ENCODE measurements around the gene ENDOD1. TPM values are rescaled to one million over a fixed set of nuclear protein-coding genes. Genes with fewer than 3 reads are reported as not detected.

ENDOD1 gene
- total RNA-seq, 2 experiments from 2014 or later, result 23.8 TPM

DNA sequence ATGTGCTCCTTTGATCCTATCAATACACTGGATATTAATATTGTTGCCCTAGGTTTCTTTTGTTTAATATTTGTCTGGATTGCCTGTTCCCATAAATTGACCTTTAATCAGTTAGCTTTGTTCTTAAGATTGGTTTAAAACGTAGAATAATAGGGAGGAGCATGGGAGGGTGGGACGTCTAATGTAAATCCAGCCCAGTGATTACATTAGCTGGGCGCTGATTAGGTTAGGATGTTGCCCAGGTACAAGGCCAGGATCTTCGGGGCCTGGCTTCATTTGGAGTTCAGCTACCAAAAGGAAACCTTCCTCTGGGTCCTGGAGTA is 23.0 kb upstream of the ENDOD1 start, which contains the start of gene SRSF8:
TSS of gene SRSF8 (plus strand) at position 204 of the 323 bp plus-strand sequence. CDS start 308 bp downstream, outside the sequence.
- POLR2A ChIA-PET, result interaction anchor here (0.6 to 4.4 kb wide), 13 partner anchors 21 to 1323 kb away, joined by 3 to 152 read pairs (median 8); partner anchors contain the start of genes ANKRD49, CCDC82, CEP57 and CWC15
- Mint-ChIP-seq H3K4me1 (peaks cover 15% of the 10 kb centered on the region), H3K27me3 (peaks cover 13% of the 10 kb centered on the region), H3K4me3 (peak within 1 kb of the TSS; percentile 88), H3K27ac (peak within 1 kb of the TSS; percentile 92), H3K9me3 (no peaks in the 10 kb centered on the region), H3K36me3 (peaks cover 9% of the 10 kb centered on the region)
- ATAC-seq (ENCODE audit: low read depth) (peak; percentile 6), DNase-seq (no peak)

- ATAC-seq (ENCODE audit: low read depth) (peak; percentile 71), DNase-seq (peak; percentile 82)
- Mint-ChIP-seq H3K4me1 (peaks cover 15% of the 10 kb centered on the region), H3K27me3 (peaks cover 7% of the 10 kb centered on the region), H3K9me3 (no peaks in the 10 kb centered on the region), H3K4me3 (peak overlapping the region; percentile 88), H3K36me3 (peaks cover 9% of the 10 kb centered on the region), H3K27ac (peak overlapping the region; percentile 92)
- POLR2A ChIA-PET, result interaction anchor here (0.7 to 4.4 kb wide), 20 partner anchors 15 to 1322 kb away, joined by 3 to 152 read pairs (median 6); partner anchors contain the start of genes ANKRD49, CCDC82, CEP57 and CWC15
These were observed 22.4 kb upstream of the ENDOD1 start for GRCh38 chr11:95067039-95067840.

- H3K27me3 Mint-ChIP-seq, result peaks cover 5% of the 10 kb centered on the region
- DNase-seq (no peak), ATAC-seq (ENCODE audit: low read depth) (no peak)
- H3K9me3 Mint-ChIP-seq, result no peaks in the 10 kb centered on the region
- H3K4me3 Mint-ChIP-seq, result peak overlapping the region; percentile 88
- H3K4me1 Mint-ChIP-seq, result peaks cover 15% of the 10 kb centered on the region
- peak overlapping the region; percentile 92 for H3K27ac Mint-ChIP-seq
- POLR2A ChIA-PET, result interaction anchor here (0.7 to 4.4 kb wide), 18 partner anchors 14 to 1322 kb away, joined by 3 to 152 read pairs (median 6); partner anchors contain the start of genes ANKRD49, CCDC82, CEP57 and CWC15
- peaks cover 9% of the 10 kb centered on the region for H3K36me3 Mint-ChIP-seq
These were observed 21.8 kb upstream of the ENDOD1 start for GRCh38 chr11:95067841-95068219.

DNA sequence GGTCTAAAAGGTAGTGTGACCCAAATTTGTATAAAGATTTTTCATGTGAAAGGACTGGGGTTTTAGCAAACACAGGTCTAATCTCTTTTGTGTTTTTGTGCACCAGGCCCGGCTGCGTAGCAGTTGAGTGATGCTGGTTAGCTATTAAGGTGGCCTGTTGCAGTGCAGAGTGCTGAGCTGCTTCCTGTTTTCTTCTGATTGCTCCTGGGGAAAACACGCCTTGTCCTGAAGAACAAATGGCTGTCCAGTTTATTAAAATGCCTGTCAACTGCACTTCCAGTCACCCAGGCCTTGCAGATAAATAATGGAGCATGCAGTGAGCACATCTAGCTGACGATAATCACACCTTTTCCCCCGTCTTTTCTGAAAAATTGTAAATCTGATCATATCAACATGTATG is 21.1 kb upstream of the ENDOD1 start:
- H3K27ac Mint-ChIP-seq, result peak overlapping the region; percentile 92
- POLR2A ChIA-PET, result interaction anchor here (0.7 to 4.4 kb wide), 10 partner anchors 22 to 1260 kb away, joined by 3 to 152 read pairs (median 8); partner anchors contain the start of genes CEP57, CWC15, ENDOD1 and FAM76B
- peak overlapping the region; percentile 88 for H3K4me3 Mint-ChIP-seq
- peaks cover 1% of the 10 kb centered on the region for H3K27me3 Mint-ChIP-seq
- H3K36me3 Mint-ChIP-seq, result peaks cover 9% of the 10 kb centered on the region
- DNase-seq (peak; percentile 62), ATAC-seq (ENCODE audit: low read depth) (peak; percentile 75)
- no peaks in the 10 kb centered on the region for H3K9me3 Mint-ChIP-seq
- H3K4me1 Mint-ChIP-seq, result peaks cover 15% of the 10 kb centered on the region

DNA sequence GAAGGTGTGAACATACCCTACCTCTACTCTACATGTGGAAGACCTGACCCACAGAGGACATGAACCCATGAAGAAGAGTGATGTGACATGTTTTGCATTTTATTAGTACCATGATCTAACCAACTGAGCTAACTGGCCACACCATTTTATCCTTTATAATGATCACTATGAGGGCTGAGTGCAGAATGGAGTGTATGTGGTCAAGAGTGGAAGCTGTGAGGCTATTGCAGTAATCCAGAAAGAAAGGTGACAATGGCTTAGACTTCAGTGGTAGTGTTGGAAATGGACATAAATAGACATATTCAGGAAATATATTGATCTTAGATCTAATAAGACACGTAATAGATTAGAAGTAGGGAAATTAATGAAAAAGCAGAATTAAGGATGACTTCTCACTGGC is 19.2 kb upstream of the ENDOD1 start:
- H3K27me3 Mint-ChIP-seq, result no peaks in the 10 kb centered on the region
- H3K4me1 Mint-ChIP-seq, result peaks cover 15% of the 10 kb centered on the region
- no peak for DNase-seq
- H3K36me3 Mint-ChIP-seq, result peaks cover 9% of the 10 kb centered on the region
- no peak overlapping the region for H3K4me3 Mint-ChIP-seq
- no peak for ATAC-seq (ENCODE audit: low read depth)
- H3K9me3 Mint-ChIP-seq, result no peaks in the 10 kb centered on the region
- POLR2A ChIA-PET, result interaction anchor here (3.9 to 4.4 kb wide), 2 partner anchors 20 to 81 kb away, joined by 50 to 152 read pairs; partner anchors contain the start of gene ENDOD1
- no peak overlapping the region for H3K27ac Mint-ChIP-seq

- DNase-seq, result no peak
- Mint-ChIP-seq H3K27me3 (no peaks in the 10 kb centered on the region), H3K27ac (no peak overlapping the region), H3K36me3 (peaks cover 9% of the 10 kb centered on the region), H3K4me1 (peaks cover 18% of the 10 kb centered on the region), H3K4me3 (no peak overlapping the region), H3K9me3 (no peaks in the 10 kb centered on the region)
- POLR2A ChIA-PET, result interaction anchor here (1.6 to 1.7 kb wide), 2 partner anchors 12 to 78 kb away, joined by 3 to 6 read pairs; no protein-coding TSS in a partner anchor
- ATAC-seq (ENCODE audit: low read depth), result no peak
These were observed 16.7 kb upstream of the ENDOD1 start for GRCh38 chr11:95072948-95073347.

DNA sequence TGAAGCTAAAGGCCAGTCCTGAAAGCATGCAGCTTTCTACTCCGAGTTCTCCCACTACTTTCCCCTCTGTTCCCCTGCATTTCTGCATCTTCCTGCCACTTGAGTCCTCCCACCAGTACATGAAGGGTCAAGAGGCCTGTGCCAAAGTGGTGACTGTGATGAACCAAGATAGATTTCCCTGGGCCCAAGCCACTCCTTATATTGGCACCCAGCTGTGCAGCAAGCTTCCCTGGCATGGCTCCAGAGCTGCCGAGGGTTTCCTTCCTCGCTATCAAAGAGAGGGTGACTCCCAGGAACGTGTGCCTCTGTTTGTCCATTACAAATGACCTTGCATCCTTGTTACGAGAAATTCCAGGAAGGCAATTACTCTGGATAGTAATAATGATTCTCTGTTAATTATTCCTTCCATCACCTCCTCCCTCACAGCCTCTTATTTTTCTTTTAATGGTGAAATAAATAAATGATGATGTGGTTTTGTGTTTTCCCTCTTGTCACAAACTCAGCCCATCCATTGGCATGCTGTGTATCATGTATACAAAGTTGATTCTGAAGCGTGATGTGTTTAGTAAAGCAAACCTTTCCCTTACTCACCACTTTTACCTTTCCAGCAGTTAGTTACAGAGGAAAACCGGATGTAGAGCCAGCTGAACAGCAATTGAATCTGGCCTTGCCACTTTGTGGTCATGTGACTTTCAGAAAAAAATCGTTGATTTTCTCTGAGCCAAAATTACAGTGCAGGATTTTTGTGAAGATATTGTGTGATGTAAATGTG is 14.7 kb upstream of the ENDOD1 start:
- H3K27me3 Mint-ChIP-seq, result no peaks in the 10 kb centered on the region
- H3K36me3 Mint-ChIP-seq, result peaks cover 5% of the 10 kb centered on the region
- H3K4me3 Mint-ChIP-seq, result no peak overlapping the region
- H3K4me1 Mint-ChIP-seq, result peaks cover 21% of the 10 kb centered on the region
- ATAC-seq (ENCODE audit: low read depth) (no peak), DNase-seq (no peak)
- POLR2A ChIA-PET, result interaction anchor here (0.7 kb wide), 1 partner anchor 15 kb away, joined by 3 read pairs; no protein-coding TSS in a partner anchor
- H3K27ac Mint-ChIP-seq, result no peak overlapping the region
- H3K9me3 Mint-ChIP-seq, result no peaks in the 10 kb centered on the region

- no peak for ATAC-seq (ENCODE audit: low read depth)
- peaks cover 16% of the 10 kb centered on the region for H3K4me1 Mint-ChIP-seq
- no peak for DNase-seq
- H3K9me3 Mint-ChIP-seq, result no peaks in the 10 kb centered on the region
- H3K4me3 Mint-ChIP-seq, result no peak overlapping the region
- POLR2A ChIA-PET, result interaction anchor here (0.6 to 1.5 kb wide), 2 partner anchors 13 to 689 kb away, joined by 5 to 9 read pairs; partner anchors contain the start of gene ENDOD1
- no peaks in the 10 kb centered on the region for H3K27me3 Mint-ChIP-seq
- no peaks in the 10 kb centered on the region for H3K36me3 Mint-ChIP-seq
- no peak overlapping the region for H3K27ac Mint-ChIP-seq
These were observed 13.2 kb upstream of the ENDOD1 start for GRCh38 chr11:95076416-95076815.

GRCh38 chr11:95076981-95077380 is 12.7 kb upstream of the ENDOD1 start:
- H3K4me3 Mint-ChIP-seq, result no peak overlapping the region
- no peaks in the 10 kb centered on the region for H3K27me3 Mint-ChIP-seq
- no peak for ATAC-seq (ENCODE audit: low read depth)
- POLR2A ChIA-PET, result interaction anchor here (0.6 to 1.5 kb wide), 2 partner anchors 12 to 688 kb away, joined by 5 to 9 read pairs; partner anchors contain the start of gene ENDOD1
- no peaks in the 10 kb centered on the region for H3K36me3 Mint-ChIP-seq
- H3K27ac Mint-ChIP-seq, result no peak overlapping the region
- DNase-seq, result no peak
- no peaks in the 10 kb centered on the region for H3K9me3 Mint-ChIP-seq
- H3K4me1 Mint-ChIP-seq, result peaks cover 18% of the 10 kb centered on the region

DNA sequence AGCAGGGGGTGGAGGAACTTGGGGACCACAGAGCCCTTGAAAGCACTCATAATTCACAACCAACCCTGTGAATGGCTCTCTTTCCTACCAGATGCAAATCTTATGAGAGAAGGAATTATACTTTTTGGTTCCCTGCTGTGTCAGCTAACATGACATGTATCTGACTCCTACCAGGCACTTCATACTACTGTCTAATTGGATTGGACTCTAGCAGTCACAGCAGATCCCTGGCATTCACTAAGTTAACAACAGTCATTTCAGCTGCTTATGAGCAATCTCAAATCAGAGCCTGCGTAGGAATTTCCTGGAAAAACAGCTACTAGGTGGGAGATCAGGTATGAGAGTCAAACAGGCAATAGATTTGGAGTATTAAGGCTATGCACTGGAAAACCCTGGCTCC is 11.1 kb upstream of the ENDOD1 start:
- ATAC-seq (ENCODE audit: low read depth) (no peak), DNase-seq (no peak)
- Mint-ChIP-seq H3K4me1 (peaks cover 20% of the 10 kb centered on the region), H3K9me3 (no peaks in the 10 kb centered on the region), H3K27me3 (no peaks in the 10 kb centered on the region), H3K36me3 (no peaks in the 10 kb centered on the region), H3K4me3 (no peak overlapping the region), H3K27ac (no peak overlapping the region)
- POLR2A ChIA-PET, result interaction anchor here (1.1 kb wide), 1 partner anchor 11 kb away, joined by 7 read pairs; the partner anchor contains the start of gene ENDOD1

GRCh38 chr11:95081010-95081409 is 8.6 kb upstream of the ENDOD1 start:
- H3K4me1 Mint-ChIP-seq, result peaks cover 27% of the 10 kb centered on the region
- ATAC-seq (ENCODE audit: low read depth) (no peak), DNase-seq (no peak)
- no peak overlapping the region for H3K27ac Mint-ChIP-seq
- peaks cover 1% of the 10 kb centered on the region for H3K36me3 Mint-ChIP-seq
- POLR2A ChIA-PET, result interaction anchor here (2.0 kb wide), 1 partner anchor 9 kb away, joined by 12 read pairs; the partner anchor contains the start of gene ENDOD1
- no peaks in the 10 kb centered on the region for H3K9me3 Mint-ChIP-seq
- no peak overlapping the region for H3K4me3 Mint-ChIP-seq
- H3K27me3 Mint-ChIP-seq, result no peaks in the 10 kb centered on the region

DNA sequence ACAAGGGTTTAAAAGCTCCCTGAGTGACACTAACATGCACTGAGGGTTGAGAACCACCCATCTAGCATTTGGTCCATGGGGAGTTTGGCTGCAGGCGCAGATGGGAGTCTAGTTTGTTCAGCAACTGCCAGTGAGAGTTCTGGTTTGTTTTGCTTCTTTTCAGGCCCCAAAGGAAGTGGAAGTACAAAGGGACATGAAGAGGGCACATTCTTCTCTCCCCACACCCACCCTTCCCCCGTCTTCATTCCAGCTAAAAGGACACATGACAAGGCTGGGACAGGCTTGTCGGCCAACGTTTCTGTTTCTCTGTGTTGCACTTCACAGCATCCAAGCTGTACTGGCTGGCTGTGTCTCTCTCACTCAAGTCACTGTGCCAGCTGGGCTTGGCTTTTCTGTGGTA is 8.2 kb upstream of the ENDOD1 start:
- H3K4me1 Mint-ChIP-seq, result peaks cover 25% of the 10 kb centered on the region
- H3K27ac Mint-ChIP-seq, result no peak overlapping the region
- peaks cover 1% of the 10 kb centered on the region for H3K36me3 Mint-ChIP-seq
- no peaks in the 10 kb centered on the region for H3K9me3 Mint-ChIP-seq
- no peak for ATAC-seq (ENCODE audit: low read depth)
- POLR2A ChIA-PET, result interaction anchor here (1.5 to 2.0 kb wide), 2 partner anchors 8 to 14 kb away, joined by 5 to 12 read pairs; partner anchors contain the start of gene ENDOD1
- no peak overlapping the region for H3K4me3 Mint-ChIP-seq
- no peaks in the 10 kb centered on the region for H3K27me3 Mint-ChIP-seq
- no peak for DNase-seq

- no peak for DNase-seq
- no peaks in the 10 kb centered on the region for H3K27me3 Mint-ChIP-seq
- H3K9me3 Mint-ChIP-seq, result no peaks in the 10 kb centered on the region
- no peak overlapping the region for H3K4me3 Mint-ChIP-seq
- POLR2A ChIA-PET, result interaction anchor here (1.5 kb wide), 1 partner anchor 15 kb away, joined by 5 read pairs; no protein-coding TSS in a partner anchor
- no peak overlapping the region for H3K27ac Mint-ChIP-seq
- H3K4me1 Mint-ChIP-seq, result peaks cover 20% of the 10 kb centered on the region
- no peak for ATAC-seq (ENCODE audit: low read depth)
- H3K36me3 Mint-ChIP-seq, result peaks cover 1% of the 10 kb centered on the region
These were observed 7.1 kb upstream of the ENDOD1 start for GRCh38 chr11:95082576-95083001.
